SIG-M5 treated with dmso at 0.1 percent for 504 hours (cell line): Measurements from ENCODE around the gene ATXN2.
A peak's percentile ranks its signal among the peaks of the same experiment; 100 is the strongest.
"Not testable (repeated sequence)": the region's sequence is repeated elsewhere in the genome, so short reads cannot be mapped to it uniquely, and the experiment has no call there.

ENCODE experiments used
- DNase-seq: peaks from one replicate; lab custom pipeline; 2025; ENCODE audit not compliant: unreplicated experiment; lab: John Stamatoyannopoulos, UW

ATXN2 gene

GRCh38 chr12:111505601-111506036 is 93.5 kb downstream of the ATXN2 start:
- DNase-seq: peak; percentile 39

GRCh38 chr12:111503116-111503515 is 96.0 kb downstream of the ATXN2 start:
- no peak for DNase-seq

- no peak for DNase-seq
Observed at GRCh38 chr12:111494676-111495075, 104.4 kb downstream of the ATXN2 start.

- not testable (repeated sequence) for DNase-seq
Observed at GRCh38 chr12:111492979-111493378, 106.1 kb downstream of the ATXN2 start.

DNA sequence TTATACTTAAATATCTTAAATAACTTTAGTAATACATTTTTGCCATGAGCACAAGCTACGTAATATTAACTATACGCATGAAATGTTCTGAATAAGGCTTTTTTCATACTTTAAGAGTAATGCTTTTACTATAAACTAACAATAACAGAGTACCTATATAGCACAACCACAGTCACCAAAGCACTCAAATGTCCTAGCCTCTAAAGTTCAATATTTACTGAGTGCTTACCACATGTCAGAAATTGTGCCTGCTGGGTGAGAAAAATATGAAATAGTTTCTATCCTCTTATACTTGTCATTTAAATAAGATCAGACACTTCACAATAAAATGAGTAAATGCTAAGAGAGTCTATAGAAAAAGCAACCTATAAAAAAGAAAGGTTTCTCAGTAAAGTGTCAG is 110.3 kb downstream of the ATXN2 start:
- DNase-seq: no peak

DNA sequence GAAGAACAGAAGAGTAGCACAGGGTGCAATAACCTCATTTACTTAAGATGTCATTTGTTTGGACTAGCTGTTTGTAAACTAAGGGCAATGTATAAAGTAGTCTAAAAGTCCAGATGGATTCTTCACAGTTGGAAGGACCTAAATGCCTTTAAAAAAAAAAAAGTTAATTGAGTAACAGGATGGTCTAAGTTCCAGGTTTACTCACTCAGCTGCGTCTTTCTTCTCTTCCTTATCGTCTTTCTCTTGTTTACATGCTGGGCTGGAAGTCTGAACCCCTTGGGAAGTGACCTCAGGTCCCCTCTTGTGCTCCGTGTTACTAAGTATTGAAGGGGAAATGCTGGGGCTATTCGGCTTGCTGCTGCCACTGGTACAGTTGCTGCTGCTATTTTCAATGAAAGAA is 110.8 kb downstream of the ATXN2 start:
- DNase-seq: no peak

DNA sequence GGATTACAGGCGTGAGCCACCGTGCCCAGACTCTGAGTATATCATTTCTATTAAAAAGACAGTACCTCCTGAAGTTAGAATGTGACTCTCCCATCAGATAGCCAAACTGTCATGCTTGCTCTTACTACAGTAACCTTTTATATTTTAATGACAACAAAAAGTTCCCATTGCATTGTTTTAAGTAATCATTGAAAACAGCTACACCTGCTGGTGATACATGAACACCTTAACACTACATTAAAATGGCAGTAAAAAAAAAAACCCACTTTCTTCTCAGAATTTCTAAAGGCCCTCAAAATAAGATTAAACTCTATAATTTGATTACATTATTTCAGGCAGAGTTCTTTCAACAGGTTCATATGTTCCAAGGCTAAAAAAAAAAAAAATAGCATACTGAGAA is 116.7 kb downstream of the ATXN2 start:
- DNase-seq: no peak

GRCh38 chr12:111471236-111471635 is 127.9 kb downstream of the ATXN2 start:
- DNase-seq: no peak

GRCh38 chr12:111469401-111469800 is 129.7 kb downstream of the ATXN2 start:
- no peak for DNase-seq

DNA sequence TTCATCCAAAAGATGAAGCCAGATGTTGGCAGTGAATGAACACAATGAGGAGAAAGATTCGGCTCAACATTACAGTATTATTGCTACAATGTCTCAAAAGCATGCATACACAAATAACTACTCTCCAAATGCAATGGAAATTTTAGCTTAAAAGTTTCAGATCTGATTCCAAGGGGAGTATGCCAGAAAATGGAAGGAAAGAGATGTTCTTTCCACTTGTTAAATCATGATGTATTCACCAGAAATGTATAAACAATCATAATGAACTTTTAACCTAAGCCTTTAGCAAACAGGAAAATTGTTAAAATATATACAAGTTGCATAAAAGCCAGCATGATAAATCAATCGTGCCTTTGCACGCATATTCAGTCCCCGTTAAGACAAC is 131.3 kb downstream of the ATXN2 start:
- no peak for DNase-seq

- no peak for DNase-seq
Observed at GRCh38 chr12:111467092-111467856, 131.8 kb downstream of the ATXN2 start.

DNA sequence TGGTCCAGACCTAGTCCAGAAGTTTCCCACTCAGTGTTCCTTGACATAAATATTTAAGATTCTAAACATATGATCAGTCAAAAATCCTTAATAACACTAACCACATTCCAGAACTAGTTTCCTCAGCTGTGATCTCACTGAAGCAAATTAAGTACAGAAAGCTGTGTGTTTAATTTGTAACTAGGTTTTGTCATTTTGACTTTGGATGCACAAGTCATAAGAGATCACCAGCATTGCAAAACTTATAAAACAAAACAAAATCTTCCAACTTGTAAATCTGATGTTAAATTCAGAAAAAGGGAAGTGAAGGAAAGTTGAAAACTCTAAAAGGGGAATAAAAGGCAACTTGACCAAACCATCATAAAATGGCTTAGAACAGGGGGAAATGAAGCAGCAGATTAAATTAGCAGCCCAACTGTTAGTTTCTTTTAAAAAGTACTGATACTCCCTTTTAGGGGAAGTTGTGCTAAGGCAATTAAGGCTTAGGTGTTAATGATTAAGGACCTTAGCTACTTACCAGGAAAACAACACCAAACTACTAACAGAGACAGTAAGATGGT is 136.8 kb downstream of the ATXN2 start:
- DNase-seq: peak; percentile 64

DNA sequence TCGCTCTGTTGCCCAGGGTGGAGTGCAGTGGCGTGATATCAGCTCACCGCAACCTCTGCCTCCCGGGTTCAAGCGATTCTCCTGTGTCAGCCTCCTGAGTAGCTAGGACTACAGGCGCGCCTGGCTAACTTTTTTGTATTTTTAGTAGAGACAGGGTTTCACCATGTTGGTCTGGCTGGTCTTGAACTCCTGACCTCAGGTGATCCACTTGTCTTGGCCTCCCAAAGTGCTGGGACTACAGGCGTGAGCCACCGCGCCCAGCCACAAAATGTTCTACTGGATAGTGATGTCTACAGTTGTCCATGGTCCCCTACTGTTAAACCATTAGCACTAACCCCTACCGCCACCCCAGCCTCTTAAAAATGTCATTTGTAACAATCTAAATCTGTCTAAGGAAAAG is 139.0 kb downstream of the ATXN2 start:
- DNase-seq: not testable (repeated sequence)

- DNase-seq: no peak
Observed at GRCh38 chr12:111458546-111459172, 140.5 kb downstream of the ATXN2 start.

DNA sequence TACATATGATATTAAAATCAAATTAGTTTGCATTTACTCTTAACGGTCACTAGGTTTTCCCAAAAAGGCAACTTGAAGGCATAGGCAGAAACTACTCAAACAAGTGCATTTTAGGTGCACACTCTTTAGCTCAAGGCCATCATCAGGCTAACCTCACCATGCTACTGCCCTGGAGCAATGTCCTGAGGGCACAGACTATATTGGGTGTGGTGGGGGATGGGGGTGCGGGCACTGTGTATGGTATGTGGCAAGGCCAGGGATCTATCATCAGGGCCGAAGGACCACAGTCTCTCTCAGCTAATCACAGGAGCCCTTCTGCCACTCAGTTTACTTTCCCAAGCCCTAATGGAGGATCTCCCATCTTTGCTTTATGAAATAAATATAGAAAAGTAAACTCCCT is 141.5 kb downstream of the ATXN2 start:
- no peak for DNase-seq

DNA sequence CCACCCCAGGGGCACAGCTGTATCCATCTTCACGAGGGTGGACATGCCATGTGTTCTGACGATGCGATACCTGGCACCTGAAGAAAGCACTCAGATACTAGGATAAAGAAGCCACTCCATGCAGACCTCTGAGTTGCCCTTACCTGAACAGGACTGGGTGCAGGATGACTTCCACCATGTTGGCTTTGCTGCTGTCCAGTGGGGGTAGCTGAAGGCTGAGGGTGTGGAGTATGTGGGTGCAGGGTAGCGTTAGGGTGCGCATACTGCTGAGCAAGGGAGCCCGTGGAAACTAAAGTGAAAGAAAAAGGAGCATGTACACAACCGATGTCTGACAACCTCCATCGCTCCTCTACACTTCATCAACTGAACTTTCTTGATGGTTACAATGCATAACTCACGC is 142.0 kb downstream of the ATXN2 start:
- DNase-seq: no peak

DNA sequence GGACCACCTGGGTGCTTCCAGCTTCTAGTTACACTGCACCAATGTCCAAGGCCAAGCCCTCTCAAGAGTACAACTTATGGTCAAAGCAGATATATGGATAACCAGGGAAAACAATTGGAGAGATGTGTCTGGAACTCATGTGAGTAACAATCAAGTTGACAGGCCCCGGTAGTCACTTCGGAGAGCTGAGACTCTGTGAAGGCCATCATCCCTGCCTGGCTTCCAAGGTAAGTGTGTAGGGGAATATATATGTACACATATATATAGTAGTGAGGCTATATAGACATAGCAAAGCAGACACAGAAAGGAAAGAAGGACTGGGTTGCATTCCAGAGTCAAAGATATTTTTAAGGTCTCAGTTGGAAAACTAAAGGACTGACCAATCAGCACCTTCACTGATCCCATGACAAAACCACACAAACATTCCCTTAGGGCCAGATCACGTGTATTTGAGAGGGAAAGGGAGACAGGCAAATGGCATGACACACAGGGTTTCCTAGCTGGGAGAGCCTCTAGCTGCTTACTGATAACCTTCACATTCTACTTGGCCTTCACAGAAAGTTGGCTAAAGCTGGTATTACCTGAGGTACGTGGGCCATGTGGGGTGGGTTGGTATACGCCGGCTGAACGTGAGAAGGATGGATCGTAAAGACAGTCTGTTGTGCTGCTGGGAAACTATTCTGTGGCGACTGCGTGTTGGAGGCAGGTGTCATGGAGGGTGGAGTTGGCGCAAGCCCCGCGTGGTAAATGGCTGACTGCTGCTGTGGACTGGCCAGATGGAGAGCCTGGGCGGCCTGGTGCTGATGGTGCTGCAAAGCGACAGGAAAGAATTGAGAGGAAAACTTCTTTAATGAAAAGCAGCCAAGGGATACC is 143.4 kb downstream of the ATXN2 start:
- no peak for DNase-seq

DNA sequence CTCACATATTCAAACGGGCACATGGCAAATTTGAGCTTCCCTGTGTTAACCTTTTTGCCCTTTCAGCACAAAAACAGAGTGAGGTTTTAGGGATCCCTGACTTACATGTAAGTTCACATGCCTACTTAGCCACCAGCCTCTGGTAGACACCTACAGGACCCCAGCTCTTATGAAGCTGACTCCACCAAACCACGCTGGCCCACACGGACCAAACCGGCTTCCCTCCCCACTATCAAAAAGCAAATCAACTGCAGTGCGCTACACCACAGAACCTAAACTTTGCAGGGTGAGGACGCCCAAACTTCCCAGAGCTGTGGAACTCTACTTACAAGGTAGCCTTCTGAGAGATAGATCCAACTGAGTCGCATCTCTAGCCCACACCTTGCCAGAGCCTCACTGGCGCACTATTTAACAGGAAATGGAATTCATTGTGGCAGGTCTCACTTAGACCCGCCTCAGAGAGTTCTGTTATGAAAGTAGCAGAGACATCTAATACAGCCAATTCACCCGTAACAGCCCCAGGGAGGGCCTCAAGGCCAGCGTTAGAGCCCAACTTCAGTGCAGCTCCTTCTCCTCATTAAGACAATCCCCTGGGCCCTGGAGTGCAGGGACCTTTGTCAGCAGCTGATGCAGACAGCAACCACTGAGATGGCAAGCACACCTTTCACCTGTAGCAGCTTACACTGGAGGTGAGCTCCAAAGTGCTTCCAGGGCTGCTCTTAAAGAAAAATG is 144.2 kb downstream of the ATXN2 start:
- no peak for DNase-seq

GRCh38 chr12:111454311-111454710 is 144.8 kb downstream of the ATXN2 start:
- no peak for DNase-seq

DNA sequence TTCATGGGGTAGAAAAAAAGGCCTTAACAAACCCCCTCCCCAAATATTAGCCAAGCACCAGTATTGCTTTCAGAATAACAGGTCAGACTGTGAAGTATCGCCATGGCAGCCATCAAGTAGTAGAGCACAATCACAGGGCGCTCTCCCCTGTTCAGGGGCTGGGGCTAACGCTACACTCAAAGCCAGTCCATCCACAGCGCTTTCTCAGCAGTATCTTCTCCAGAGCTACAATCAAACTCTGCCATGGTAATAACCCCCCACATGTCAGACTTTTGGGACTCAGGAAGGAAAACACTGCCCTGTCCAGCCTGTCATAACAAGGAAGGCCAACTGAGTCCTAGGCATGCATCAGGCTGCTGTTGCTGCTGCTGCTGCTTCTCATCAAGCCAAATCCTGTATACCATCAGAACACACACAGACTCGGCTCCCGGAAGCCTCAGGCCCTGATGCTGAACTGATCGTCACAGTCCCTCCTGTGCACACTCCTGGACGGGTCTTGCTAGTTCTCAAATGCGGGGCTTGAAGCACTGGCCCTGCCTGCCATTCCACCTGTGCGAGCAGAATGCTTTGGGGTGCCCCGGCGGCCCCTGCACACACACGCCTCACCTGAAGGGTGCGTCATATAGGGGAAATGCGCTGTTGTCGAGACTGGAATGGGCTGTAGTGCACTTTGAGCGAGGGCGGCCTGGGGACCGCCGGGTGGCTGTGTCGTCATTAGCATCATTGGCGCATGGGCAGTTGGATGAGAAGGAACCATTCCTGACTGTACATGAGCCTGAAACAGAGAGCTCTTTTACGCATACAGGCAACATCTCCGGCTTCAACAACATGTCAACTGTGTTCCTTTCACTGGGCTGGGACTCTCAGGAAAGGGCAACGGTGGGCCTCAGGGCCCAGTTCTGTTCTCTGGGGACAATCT is 145.8 kb downstream of the ATXN2 start:
- no peak for DNase-seq
